DMS153 (cell line): ENCODE results near the gene ENTREP3.
A peak's percentile ranks its signal among the peaks of the same experiment; 100 is the strongest.
"Not testable (repeated sequence)": the region's sequence is repeated elsewhere in the genome, so short reads cannot be mapped to it uniquely, and the experiment has no call there.

Experiments
- DNase-seq: peaks from one replicate; lab custom pipeline; 2025; lab: John Stamatoyannopoulos, UW

Gene ENTREP3

DNA sequence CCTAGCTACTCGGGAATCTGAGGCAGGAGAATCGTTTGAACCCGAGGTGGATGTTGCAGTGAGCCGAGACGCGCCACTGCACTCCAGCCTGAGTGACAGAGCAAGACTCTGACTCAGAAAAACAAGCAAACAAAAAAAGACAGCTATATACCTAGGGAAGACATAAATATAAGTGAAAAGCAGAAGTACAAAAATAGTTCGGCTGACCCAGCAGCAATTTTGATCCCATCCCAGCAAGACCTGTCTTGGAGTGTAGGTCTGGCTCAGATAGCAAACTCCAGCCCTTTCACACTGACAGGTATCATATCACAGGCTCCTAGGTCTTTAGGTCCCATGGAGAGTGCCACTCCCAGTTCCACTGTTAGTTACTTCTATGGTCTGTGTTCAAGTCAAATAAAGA lies 32.2 kb downstream of the ENTREP3 start:
- DNase-seq = no peak

DNA sequence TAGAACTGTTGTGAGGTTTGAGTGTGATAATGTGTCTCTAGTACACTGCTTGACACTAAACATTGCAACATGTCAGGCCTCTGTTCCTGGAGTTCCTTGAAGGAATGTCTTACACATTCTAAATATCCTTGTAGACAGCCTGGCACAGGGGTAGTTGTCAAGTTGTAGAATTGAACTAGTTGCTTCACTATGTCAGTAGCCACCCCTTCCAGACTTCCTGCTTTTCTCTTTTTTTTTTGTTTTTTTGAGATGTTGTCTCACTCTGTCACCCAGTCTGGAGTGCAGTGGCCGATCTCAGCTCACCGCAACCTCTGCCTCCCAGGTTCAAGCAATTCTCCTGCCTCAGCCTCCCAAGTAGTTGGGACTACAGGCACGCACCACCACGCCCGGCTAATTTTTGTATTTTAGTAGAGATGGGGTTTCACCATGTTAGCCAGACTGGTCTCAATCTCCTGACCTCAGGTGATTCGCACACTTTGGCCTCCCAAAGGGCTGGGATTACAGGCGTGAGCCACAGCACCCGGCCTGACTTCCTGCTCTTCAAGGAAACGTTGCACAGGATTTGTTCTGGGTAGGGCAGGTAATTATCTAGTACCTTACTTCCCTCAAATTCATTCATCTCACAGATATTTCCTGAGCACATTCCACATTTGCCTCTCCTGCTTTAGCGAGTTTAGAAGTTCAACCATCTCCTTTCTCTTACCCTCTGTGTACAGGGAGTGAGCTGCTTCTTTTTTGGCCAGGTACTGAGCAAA lies 34.9 kb downstream of the ENTREP3 start:
- DNase-seq = not testable (repeated sequence)

DNA sequence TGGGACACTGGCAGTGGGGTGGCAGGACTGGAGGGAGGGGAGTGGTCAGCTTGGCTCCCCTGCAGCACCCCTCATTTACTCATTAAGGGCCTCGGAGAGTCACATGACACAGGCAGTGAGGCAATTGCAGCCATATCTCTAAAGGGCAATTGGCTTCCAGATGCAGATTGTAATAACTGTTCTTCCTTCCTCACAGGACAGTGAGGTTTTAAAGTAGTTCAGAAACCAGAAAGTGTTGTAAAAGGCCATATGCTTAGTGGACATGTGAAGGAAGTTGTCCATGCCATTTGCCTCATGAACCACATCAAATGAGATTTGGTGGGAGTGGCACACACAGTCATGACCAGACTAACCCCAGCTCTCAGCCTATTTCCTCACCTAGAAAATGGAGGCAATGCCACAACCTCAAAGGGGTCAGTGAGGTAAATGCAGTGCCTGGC lies 35.7 kb downstream of the ENTREP3 start:
- peak; percentile 43 for DNase-seq

DNA sequence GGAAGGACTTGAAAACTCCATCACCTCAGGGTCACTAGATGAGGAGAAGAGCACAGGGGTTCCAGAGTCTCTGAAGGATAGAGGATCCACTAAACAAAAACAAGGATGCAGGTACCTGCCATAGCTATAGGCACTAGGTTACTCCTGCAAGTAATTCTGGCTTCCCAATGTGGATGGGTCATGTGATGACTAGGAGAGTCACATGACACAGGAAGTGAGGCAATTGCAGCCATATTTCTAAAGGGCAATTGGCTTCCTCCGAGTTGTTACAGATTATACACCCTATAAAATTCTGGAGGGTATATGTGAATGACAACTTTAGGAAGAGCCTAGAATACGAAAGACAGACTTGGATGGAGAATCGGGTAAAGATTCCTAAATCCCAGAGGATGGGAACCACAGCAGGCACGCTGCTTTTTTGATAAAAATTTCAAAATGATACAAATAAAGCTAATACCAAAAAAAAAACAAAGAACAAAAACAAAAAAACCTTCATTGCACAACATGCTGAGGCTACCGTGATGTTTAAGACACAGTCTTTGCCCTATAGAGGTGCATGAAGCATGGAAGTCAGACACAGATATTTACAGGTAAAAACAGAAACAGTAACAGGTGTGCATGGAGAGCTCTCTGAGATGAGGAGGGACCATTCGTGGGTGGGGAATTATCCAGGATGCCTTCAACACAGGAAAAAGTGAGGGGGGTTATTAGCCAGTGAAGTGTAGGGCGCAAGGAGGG lies 36.3 kb downstream of the ENTREP3 start:
- DNase-seq = peak; percentile 86

DNA sequence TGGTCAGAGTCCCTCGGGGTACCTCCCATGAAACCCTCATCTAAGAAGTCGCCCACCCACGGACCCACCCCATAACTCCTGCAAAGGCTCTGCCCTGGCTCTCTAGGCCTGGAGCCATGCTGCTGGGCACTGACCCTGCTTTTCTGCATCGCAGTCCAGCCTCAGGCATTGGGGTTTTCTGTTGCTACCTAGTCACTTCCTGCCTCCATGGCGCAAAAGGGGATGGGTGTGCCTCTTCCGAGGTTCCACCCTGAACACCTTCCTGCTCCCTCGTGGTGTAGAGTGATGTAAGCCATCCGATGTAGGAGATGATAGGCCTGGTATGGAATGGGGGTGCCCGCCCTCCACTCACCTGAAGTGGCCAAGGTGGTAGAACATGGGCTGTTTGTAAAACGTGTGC lies 40.6 kb downstream of the ENTREP3 start:
- not testable (repeated sequence) for DNase-seq

DNA sequence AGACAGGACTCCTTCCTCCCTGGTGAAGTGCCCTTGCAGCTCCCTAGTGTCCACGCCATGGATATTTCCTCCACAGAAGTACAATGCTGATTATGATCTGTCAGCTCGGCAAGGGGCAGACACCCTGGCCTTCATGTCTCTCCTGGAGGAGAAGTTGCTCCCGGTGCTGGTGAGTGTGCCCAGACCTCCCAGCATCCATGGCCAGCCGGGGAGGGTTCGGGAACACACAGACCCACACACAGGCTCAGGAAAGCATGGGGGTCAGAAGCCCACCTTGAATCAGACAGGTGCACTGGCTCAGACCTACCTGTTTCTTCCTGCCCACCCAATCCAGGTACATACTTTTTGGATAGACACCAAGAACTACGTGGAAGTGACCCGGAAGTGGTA lies 43.2 kb downstream of the ENTREP3 start:
- not testable (repeated sequence) for DNase-seq

DNA sequence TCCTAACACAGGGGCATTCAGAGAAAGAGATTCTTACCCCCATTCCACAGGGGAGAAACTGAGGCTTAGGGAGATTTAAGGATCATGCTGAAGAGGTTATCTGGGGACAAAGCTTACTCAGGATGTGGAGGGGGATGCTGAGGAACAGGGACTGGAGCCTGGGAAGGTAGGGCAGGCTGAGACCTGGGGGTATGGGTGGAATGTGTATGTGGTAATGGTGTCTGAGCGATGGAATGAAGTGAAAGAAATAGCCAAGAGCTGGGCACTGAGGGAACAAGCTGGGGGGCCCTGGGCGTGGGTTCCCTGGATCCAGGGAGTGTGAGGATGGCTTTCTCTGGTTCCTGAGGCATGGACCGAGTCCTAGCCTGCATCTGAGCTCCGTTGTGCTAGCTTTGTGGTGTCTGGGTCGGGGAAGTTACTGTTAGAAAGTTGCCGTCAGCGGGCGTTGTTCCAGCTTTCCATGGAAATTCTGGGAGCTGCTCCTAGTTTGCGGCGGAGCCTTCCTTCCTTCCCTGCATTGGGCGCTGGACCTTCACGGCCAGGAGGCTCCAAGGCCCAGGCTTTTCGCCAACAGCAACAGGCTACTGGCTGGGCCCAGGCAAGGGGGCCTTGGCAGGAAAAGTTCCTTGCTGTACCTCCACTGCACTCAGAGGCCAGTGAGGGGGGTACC lies 43.8 kb downstream of the ENTREP3 start:
- not testable (repeated sequence) for DNase-seq

DNA sequence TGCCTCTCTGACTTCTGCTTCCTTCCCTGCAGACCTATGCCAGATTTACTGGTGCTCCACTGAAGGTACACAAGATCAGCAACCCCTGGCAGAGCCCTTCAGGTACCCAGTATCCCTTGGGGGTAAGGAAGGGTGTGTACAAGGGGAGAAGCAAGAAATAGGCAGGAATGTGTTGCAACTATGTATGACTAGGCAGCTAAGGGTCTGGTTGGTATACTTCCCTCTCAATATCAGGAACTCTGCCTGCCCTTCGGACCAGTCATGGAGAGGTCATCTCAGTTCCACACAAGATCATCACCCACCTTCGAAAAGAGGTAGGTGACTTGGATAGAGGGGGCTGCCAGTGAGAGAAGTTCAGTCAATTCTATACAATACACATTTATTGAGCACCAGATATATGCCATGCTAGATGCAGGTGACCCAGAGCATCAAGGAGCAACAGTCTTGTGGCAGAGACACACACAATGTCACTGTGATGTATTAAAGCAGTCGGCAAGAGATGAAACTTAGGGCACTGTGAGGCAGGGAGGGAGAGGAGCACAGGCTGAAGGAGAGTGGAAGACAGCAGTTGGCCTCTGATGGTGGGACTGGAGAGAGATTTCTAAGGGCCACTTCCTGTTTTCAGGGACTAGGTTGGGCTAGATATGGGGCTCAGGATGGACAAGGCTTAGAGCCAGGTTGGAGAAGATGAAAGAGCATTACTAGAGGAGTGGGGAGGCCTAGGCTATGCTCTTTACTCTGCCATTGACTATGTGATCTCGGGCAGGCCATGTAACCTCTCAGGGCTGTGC lies 44.8 kb downstream of the ENTREP3 start:
- no peak for DNase-seq

DNA sequence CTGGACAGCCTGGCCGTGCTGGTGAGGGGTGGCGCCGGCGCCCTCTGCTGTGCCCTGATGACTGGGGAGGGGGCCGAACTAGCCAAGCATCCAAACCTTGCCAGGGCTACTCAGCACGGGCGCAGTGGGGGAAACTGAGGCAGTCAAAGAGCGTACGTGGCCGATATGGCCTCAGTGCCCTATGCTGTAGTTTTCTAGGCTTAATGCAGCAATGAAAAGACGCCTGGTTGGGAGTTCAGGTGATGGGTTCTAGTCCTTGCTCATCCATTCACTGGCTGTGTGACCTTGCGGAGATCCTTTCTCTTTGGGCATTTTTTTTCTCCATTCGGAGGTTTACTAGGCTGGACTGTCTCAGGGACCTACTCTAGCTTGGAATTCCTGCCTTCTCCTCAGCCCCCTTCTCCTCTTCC lies 46.0 kb downstream of the ENTREP3 start:
- no peak for DNase-seq

DNA sequence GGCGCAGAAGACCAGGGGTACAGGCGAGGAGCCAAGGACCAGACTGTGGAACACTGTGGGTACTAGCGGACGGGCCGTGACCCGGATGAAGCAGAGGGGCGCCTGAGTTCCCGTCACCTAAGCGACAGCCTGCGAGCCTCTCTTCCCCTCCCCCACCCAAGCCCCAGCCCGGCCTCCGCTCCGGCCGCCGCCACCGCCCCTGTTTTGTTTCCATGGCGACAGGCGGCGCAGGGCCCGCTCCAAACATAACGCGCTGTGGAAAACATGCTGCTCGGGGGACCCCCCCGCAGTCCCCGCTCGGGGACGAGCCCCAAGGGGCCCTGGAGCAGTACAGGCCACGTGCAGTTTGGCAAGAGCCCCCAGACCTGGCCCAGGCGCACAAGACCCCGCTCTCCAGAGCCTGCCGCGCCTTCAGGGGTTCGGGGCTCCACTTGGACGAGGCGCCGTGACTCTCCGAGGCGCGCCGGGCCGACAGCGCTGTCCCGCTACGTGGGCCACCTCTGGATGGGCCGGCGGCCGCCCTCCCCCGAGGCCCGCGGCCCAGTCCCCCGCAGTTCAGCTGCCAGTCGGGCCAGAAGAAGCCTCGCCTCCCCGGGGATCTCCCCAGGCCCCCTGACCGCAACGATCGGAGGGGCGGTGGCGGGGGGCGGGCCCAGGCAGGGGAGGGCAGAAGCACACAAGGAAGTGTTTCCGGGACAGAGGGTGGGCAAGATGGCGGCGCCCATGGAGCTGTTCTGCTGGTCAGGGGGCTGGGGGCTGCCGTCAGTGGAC lies 46.6 kb downstream of the ENTREP3 start, which contains the start of gene MTX1:
Gene MTX1 (plus strand): TSS at position 155 of the 771 bp plus-strand sequence. CDS start 110 bp downstream, at position 265.
- peak; percentile 79 for DNase-seq

DNA sequence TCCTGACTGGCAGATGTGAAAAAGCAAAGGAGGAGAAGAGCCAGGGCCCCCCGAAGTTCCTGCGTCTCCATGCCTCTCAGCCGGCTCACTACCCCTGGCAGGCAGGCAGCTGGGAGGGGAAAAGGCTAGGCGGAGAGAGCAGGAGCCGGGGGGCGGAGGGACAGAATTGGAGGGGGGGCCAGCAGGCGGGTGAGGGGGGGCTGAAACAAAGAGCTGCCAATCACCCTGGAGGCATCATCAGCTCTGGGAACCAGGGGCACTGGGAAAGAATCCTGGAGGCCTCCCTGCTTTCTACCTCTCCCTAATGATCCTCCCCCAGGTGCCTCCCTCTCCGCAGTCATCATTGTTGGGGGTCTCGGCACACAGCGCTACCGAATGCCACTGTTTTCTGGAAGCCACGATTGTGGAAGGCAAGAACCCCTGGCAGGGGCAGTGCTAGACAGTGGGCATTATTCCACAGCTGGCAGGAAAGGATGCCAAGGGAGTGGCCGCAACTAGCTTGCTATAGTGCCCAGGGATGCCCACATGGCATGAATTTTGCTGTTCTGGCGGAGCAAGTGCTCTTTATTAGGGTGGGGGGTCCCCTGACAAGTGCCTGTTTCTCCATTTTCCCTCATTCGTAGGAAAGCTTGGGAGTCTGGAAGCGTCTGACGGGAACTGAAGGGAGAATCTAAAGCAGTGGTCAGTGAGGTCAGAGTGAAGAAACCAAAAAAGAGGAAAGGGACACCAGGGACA lies 47.3 kb downstream of the ENTREP3 start, which contains the start of gene THBS3:
Gene THBS3 (minus strand): TSS at position 92 of the 735 bp plus-strand sequence. CDS start 21 bp downstream, at position 71.
- no peak for DNase-seq

DNA sequence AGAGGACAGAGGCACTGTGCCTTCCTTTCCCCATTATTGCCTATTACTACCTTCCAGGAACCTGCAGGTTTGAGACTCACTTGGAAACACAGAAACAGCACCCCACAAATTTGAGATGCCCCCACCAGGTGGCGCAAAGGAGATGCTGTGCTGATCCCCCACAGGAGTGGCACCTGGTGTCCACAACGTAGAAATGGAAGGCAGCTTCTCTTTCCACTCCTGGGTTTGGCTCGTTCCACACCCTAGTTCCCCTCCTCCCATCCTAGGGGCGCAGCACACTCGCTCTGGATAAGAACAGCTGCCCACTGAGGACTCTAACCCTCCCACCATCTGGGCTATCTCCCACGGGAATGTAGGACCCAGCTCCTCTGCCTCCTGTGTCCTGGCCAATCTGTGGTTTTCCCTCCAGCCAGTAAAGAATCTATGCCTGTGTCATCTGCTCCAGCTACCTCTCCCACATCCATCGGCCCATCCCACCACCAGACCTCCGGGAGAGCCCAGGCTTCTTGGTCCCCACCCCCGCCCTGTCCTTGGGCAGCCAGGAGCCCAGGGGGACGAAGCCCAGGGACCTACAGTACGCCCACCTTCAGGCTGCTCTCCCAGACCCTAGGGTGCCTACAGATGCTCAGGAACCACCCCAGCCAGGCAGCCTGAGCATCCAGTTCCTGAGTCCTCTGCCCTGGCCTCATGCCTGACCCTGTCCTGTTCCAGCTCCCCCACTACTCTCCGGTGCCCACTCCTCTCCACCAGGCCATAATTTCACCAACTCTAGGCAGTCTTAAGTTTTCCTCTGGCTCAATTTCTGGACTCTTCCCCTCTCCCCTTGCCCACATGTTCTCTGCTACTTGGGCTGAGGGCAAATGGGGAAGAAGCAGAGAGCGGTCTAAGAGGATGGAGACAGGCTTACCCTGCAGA lies 48.1 kb downstream of the ENTREP3 start:
- DNase-seq = peak; percentile 80

DNA sequence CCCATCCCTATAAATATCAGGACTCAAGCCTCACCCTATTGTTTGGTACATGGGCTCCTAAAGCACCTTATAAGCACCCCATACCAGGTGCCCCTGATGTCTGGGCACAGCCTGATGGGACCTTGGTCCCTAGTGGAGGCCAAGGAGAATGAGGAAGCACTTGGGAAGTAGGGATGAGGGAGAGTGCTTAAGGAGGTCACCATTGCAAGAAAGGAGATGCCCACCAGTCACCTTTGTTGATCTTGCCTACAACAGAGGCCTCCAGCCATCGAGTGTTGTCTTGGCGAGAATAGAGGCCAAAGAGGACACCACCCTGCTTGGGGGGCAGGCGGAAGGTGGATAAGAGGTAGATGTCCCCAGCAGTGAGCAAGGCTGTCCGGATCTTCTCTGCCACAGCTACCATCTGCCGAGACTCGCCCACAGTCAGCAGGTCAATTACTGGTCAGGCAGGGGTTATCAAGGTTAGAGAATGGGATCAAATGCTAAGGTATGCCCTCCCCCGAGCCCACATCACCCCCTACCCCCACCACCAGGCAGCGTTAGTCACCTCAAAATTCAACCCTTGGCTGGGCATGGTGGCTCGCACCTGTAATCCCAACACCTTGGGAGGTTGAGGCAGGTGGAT lies 49.2 kb downstream of the ENTREP3 start:
- no peak for DNase-seq

DNA sequence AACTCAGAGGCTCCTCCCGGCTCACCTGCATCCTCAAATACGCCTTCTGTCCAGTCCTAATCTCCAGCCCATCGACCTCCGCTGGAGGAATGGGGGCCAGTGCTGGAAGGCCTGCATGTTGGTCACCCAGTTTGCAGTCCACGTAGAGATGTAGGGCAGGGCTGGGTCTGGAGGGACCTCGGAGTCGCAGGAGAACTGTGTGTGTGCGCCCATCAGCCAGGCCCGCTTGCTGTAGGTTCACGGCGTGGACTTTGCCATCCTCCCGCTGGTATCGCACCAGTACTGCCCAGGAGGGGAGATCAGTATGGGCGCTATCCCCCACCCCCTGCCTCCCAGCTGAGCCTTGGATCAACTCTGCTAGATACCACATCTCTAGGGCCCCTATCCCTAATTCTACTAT lies 50.2 kb downstream of the ENTREP3 start:
- DNase-seq = no peak

DNA sequence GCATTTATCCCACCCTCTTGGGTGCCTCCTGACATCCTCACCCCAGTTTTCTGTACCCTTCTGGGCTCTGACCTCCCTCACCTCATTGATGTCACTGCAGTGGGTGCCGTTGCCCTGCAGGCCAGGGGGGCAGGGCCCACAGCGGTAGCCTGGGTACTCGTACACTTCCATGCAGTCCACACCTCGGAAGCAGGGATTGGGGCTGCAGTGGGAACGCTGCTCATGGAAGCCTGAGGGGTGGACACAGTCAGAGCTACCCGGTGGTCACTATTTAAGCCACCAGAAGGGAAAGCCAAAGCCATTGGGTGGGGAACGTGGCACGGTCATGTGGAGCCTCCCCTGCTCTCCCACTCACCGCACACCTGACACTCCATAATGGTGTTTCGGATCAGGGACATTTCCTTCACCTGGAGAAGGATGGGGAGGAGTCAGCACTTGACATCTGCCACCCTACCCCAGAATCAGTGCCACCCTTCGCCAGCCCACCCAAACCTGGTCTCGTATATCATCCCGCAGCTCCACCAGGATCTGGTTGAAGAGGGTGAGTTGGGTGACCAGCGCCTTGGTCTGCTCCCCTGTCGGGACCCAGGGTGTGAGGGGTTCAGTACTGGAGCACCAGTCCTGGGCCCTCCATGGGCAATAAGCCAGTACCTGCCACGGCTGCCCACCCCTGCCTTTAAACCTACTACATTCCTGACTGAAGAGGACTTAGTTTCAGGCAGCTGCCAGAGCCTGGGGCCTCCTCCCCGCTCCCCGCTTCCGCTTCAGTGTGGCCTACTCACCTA lies 52.4 kb downstream of the ENTREP3 start:
- no peak for DNase-seq

DNA sequence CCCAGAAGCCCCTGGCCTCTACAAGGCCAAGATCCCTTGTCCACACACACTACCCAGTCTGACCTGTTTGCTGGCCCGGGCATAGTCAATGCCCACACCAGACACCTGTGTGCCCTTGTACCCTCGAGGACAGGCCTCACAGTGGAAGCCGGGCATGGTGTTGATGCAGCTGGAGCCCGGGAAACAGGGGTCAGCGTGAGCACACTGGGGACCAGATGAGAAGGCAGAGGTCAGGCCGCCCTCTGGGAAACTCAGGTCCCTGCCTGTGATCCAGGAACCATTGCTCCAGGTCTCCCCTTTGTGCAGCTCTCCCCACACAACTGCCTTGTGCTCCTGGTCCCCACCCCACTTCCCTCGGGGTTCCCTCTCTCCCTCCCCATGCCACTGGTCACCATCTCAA lies 53.1 kb downstream of the ENTREP3 start:
- DNase-seq = no peak

DNA sequence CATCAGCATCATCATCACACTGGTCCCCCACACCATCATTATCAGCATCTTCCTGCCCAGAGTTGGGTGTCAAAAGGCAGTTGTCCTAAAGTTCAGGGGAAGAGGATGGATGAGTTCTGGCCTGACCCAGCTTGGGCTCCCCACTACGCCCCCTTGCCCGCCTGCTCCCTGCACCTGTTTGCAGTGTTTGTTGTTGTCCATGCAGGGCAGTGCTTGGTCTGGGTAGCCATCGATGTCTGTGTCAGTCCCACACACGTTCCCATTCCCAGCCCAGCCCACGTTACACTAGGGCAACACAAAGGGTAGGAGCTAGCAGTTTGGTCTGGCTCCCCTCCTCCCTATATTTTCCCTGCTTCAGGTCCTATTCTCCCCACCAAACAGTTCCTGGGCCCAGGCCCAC lies 54.4 kb downstream of the ENTREP3 start:
- no peak for DNase-seq

DNA sequence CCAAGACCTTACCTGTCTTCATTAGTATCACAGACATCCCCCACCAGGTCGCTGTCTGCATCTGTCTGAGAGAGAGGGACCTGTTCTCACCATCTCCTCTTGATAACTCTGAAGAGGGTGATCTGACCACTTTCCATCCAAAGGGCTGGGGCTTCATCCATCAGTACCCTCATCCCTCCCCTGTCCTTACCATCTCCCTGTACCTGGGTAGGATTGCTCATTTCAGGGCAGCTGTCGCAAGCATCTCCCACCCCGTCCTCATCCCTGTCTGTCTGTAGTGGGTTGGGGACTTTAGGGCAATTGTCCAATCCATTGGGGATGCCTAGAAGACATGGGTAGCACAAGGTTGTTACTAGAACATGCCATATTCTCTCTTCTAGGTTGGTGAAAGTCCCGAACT lies 55.5 kb downstream of the ENTREP3 start:
- DNase-seq = no peak
